OCI-LY7 (cell line): ENCODE data around the gene CD52. TPM values are rescaled to one million over a fixed set of nuclear protein-coding genes. Genes with fewer than 3 reads are reported as not detected.

ENCODE experiments used
- BruUV-seq: library from RNA; stranded (reverse); fragments of 400-500 nt; replicated peaks from 2 replicates; lab custom pipeline; 2021; lab: Mats Ljungman, UMichigan
- CTCF ChIA-PET: fragments of 300-600 bp; sonication (Branson Sonifier 250); formaldehyde crosslinking; loops from one replicate; lab custom pipeline; 2022; ENCODE audit warnings: antibody characterized with exemption; ENCODE audit not compliant: unreplicated experiment; lab: Charles Lee
- POLR2A ChIA-PET: fragments of 300-600 bp; sonication (Branson Sonifier 250); formaldehyde crosslinking; loops from one replicate; lab custom pipeline; 2022; ENCODE audit warnings: antibody characterized with exemption; lab: Charles Lee
- DNase-seq: peaks from one replicate; pipeline ENCODE4 v3.0.0-alpha.2; 2015; ENCODE audit warnings: low spot score
- H2AFZ ChIP-seq: fragments of 200-600 bp; sonication (generic), shearing (Covaris generic); 2 replicates; pipeline ENCODE4 v1.6.1; 2014; ENCODE audit warnings: mild to moderate bottlenecking, antibody characterized with exemption, low read length, moderate library complexity
- H3K27ac ChIP-seq: fragments of 200-600 bp; sonication (generic); 2 replicates; pipeline ENCODE4 v1.5.1; 2014; ENCODE audit warnings: mixed run types, low read depth, mild to moderate bottlenecking, moderate library complexity, low read length, inconsistent platforms; ENCODE audit not compliant: poor library complexity, severe bottlenecking
- H3K36me3 ChIP-seq: fragments of 200-600 bp; sonication (generic); 2 replicates; pipeline ENCODE4 v1.6.1; 2014; ENCODE audit warnings: mild to moderate bottlenecking, antibody characterized with exemption, low read length, moderate library complexity, mixed read lengths; ENCODE audit not compliant: insufficient read depth
- H3K4me1 ChIP-seq: fragments of 200-600 bp; sonication (generic); 2 replicates; pipeline ENCODE4 v1.5.1; 2014; ENCODE audit warnings: mild to moderate bottlenecking, low read length; ENCODE audit not compliant: insufficient read depth, poor library complexity, severe bottlenecking
- H3K4me2 ChIP-seq: fragments of 200-600 bp; sonication (generic); 2 replicates; pipeline ENCODE4 v1.6.1; 2014; ENCODE audit warnings: mild to moderate bottlenecking, low read length
- H3K4me3 ChIP-seq: fragments of 200-600 bp; sonication (generic); 2 replicates; pipeline ENCODE4 v1.5.1; 2014; ENCODE audit warnings: mild to moderate bottlenecking, low read depth, low read length; ENCODE audit not compliant: poor library complexity, severe bottlenecking
- H3K79me2 ChIP-seq: fragments of 200-600 bp; sonication (generic); 2 replicates; pipeline ENCODE4 v1.6.1; 2016; ENCODE audit warnings: low read depth, mild to moderate bottlenecking, low read length, moderate library complexity, mixed read lengths; ENCODE audit not compliant: insufficient read depth
- H3K9me2 ChIP-seq: fragments of 200-600 bp; sonication (generic); 2 replicates; pipeline ENCODE4 v1.6.1; 2016; ENCODE audit warnings: mild to moderate bottlenecking, low read length, mixed read lengths; ENCODE audit not compliant: insufficient read depth
- H3K9me3 ChIP-seq: fragments of 200-600 bp; sonication (generic); 2 replicates; pipeline ENCODE4 v1.6.1; 2014; ENCODE audit warnings: mild to moderate bottlenecking, mixed run types, low read length, mixed read lengths
- H4K20me1 ChIP-seq: fragments of 200-600 bp; sonication (generic); 2 replicates; pipeline ENCODE4 v1.6.1; 2014; ENCODE audit warnings: mild to moderate bottlenecking, antibody characterized with exemption, low read length, moderate library complexity, mixed read lengths; ENCODE audit not compliant: insufficient read depth
- EZH2phosphoT487 ChIP-seq: fragments of 200-600 bp; sonication (generic); IDR thresholded peaks from 2 replicates; pipeline ENCODE4 v1.6.1; 2018; ENCODE audit warnings: low read depth, borderline replicate concordance, mild to moderate bottlenecking, mixed run types, antibody characterized with exemption, low read length, moderate library complexity, mixed read lengths
- intact Hi-C: fragments of 100-400 bp; cut with micrococcal nuclease; formaldehyde crosslinking; loops from one replicate; pipeline ENCODE4 v1.10.0; 2022; ENCODE audit not compliant: unreplicated experiment
- total RNA-seq, 2 experiments: library from RNA; depleted of rRNA in 1 of 2; stranded (reverse); fragments of >200 nt in 1 of 2; shearing (Covaris generic) in 1 of 2; gene quantifications; 2 replicates each; pipeline ENCODE4 v1.2.3, GENCODE V29; 2014 to 2022
- TF ChIP-seq, protein P1 (sequence below): fragments of 200-600 bp; sonication (generic); conservative IDR thresholded peaks from 2 replicates; pipeline ENCODE4 v1.5.1; 2014; ENCODE audit warnings: mild to moderate bottlenecking, antibody characterized with exemption, low read length, moderate library complexity, mixed read lengths

The CD52 gene
- total RNA-seq, 2 experiments from 2014 or later: 470 to 769 TPM

- Histone ChIP-seq H3K36me3 (peaks cover 50% of the 10 kb centered on the region), H3K9me3 (no peaks in the 10 kb centered on the region), H3K79me2 (no peaks in the 10 kb centered on the region), H2AFZ (no peak overlapping the region), H3K4me2 (no peak overlapping the region), H3K9me2 (no peaks in the 10 kb centered on the region), H4K20me1 (no peaks in the 10 kb centered on the region), H3K4me3 (no peak overlapping the region), H3K27ac (no peak overlapping the region), H3K4me1 (peaks cover 55% of the 10 kb centered on the region)
- BruUV-seq: no TSS peak
- TF ChIP-seq EZH2phosphoT487: no peak
- TF ChIP-seq, protein P1, sequence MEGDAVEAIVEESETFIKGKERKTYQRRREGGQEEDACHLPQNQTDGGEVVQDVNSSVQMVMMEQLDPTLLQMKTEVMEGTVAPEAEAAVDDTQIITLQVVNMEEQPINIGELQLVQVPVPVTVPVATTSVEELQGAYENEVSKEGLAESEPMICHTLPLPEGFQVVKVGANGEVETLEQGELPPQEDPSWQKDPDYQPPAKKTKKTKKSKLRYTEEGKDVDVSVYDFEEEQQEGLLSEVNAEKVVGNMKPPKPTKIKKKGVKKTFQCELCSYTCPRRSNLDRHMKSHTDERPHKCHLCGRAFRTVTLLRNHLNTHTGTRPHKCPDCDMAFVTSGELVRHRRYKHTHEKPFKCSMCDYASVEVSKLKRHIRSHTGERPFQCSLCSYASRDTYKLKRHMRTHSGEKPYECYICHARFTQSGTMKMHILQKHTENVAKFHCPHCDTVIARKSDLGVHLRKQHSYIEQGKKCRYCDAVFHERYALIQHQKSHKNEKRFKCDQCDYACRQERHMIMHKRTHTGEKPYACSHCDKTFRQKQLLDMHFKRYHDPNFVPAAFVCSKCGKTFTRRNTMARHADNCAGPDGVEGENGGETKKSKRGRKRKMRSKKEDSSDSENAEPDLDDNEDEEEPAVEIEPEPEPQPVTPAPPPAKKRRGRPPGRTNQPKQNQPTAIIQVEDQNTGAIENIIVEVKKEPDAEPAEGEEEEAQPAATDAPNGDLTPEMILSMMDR: no peak
- intact Hi-C loops: no loop called here
- CTCF ChIA-PET: no interaction called here
- no peak for DNase-seq
- POLR2A ChIA-PET: interaction anchor here (11.0 kb wide), 1 partner anchor 24 kb away, joined by 273 read pairs; the partner anchor contains the start of gene CD52
These were observed 23.8 kb upstream of the CD52 start for GRCh38 chr1:26293911-26294463.

DNA sequence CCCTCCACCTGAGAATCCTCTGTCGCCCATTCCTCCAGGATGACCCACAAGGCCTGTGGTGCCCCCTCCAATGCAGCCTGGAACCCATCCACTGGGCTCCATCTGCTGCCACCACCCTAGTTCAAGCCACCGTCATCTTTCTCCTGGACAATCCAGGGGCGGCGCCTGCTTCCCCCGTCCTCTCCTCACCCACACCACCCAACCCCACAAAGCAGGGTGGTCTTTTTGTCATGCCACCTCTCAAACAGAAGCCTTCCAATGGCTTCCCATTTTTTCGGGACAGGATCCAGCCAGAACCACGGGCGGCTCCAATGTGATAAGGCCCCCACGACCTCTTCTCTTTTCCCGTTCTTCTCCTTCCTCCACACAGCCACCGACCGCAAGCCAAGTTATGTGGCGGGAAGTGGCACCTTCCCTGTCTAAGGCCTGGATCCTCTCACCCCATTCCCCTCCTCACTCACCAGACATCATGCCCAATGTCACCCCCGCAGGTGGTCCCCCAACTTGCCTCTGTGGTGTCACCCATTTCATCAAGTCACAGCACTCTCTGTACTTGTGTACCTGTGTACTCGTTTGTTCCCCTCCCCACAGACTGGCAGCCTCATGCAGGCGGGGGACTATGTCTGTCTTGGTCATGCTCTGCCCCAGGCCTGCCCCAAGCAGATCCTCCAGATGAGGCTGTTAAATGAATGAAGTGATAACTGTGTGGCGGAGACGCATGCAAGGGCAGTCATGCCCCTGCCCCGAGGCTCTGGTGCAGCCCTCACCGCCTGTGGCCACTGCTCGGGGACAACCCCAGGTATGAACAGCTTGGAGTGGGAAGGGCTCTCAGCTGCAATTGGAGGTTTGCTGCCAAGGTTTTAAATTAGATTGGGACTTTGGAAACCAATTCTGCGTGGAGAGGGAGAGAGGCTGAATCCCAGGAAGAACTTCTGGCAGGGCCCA is 22.3 kb upstream of the CD52 start:
- intact Hi-C loops: no loop called here
- BruUV-seq: no TSS peak

More for the DNA sequence above, 22.3 kb upstream of the CD52 start:
- DNase-seq: no peak
- TF ChIP-seq, protein P1: no peak
- no peak for TF ChIP-seq EZH2phosphoT487
- H3K4me2 ChIP-seq: no peak overlapping the region
- H3K79me2 ChIP-seq: no peaks in the 10 kb centered on the region
- H3K4me3 ChIP-seq: no peak overlapping the region
- peaks cover 55% of the 10 kb centered on the region for H3K4me1 ChIP-seq
- H2AFZ ChIP-seq: no peak overlapping the region
- CTCF ChIA-PET: no interaction called here
- peaks cover 57% of the 10 kb centered on the region for H3K36me3 ChIP-seq
- no peaks in the 10 kb centered on the region for H4K20me1 ChIP-seq
- H3K9me3 ChIP-seq: no peaks in the 10 kb centered on the region
- no peaks in the 10 kb centered on the region for H3K9me2 ChIP-seq
- POLR2A ChIA-PET: interaction anchor here (0.9 to 1.0 kb wide), 2 partner anchors 16 to 23 kb away, joined by 3 to 5 read pairs; no protein-coding TSS in a partner anchor
- H3K27ac ChIP-seq: no peak overlapping the region
